Calu3 (cell line): Measurements from ENCODE around the gene PI3. TPM values are rescaled to one million over a fixed set of nuclear protein-coding genes. Genes with fewer than 3 reads are reported as not detected.
A peak's percentile ranks its signal among the peaks of the same experiment; 100 is the strongest.

Source experiments
- BruUV-seq: library from RNA; stranded (reverse); fragments of 400-500 nt; replicated peaks from 2 replicates; lab custom pipeline; 2021; lab: Mats Ljungman, UMichigan
- CTCF ChIA-PET: fragments of 300-600 bp; sonication (Branson Sonifier 250); formaldehyde crosslinking; loops from one replicate; lab custom pipeline; 2022; ENCODE audit warnings: antibody characterized with exemption; lab: Charles Lee
- DNase-seq: peaks from one replicate; pipeline ENCODE4 v3.0.0; 2022
- H3K27ac Mint-ChIP-seq: one replicate; pipeline ENCODE4 v1.8.0; 2022; ENCODE audit warnings: mixed read lengths; ENCODE audit not compliant: unreplicated experiment
- H3K27me3 Mint-ChIP-seq: one replicate; pipeline ENCODE4 v1.8.0; 2022; ENCODE audit warnings: mixed read lengths; ENCODE audit not compliant: unreplicated experiment
- H3K36me3 Mint-ChIP-seq: one replicate; pipeline ENCODE4 v1.8.0; 2022; ENCODE audit warnings: mild to moderate bottlenecking, moderate library complexity, mixed read lengths; ENCODE audit not compliant: insufficient read depth, unreplicated experiment
- H3K4me1 Mint-ChIP-seq: one replicate; pipeline ENCODE4 v1.8.0; 2022; ENCODE audit warnings: mild to moderate bottlenecking, low read depth, mixed read lengths; ENCODE audit not compliant: unreplicated experiment
- H3K4me3 Mint-ChIP-seq: one replicate; pipeline ENCODE4 v1.8.0; 2022; ENCODE audit warnings: mild to moderate bottlenecking, low read depth, moderate library complexity, mixed read lengths; ENCODE audit not compliant: unreplicated experiment
- H3K9me3 Mint-ChIP-seq: one replicate; pipeline ENCODE4 v1.8.0; 2022; ENCODE audit warnings: low read depth, mixed read lengths; ENCODE audit not compliant: unreplicated experiment
- CTCF ChIP-seq: fragments of 200-600 bp; IDR thresholded peaks from one replicate; pipeline ENCODE4 v1.8.0; 2022; ENCODE audit warnings: antibody characterized with exemption; ENCODE audit not compliant: unreplicated experiment
- intact Hi-C: fragments of 100-400 bp; cut with micrococcal nuclease; formaldehyde crosslinking; loops from one replicate; pipeline ENCODE4 v1.10.0; 2022; ENCODE audit not compliant: unreplicated experiment
- total RNA-seq: library from RNA; stranded (reverse); gene quantifications from 2 replicates; pipeline ENCODE4 v1.2.3, GENCODE V29; 2022

Gene PI3
- total RNA-seq, 1 experiment from 2014 or later = 52.0 TPM

GRCh38 chr20:45183084-45183483 lies 8.4 kb downstream of the PI3 start:
- intact Hi-C loops = no loop called here
- Mint-ChIP-seq H3K9me3 (no peaks in the 10 kb centered on the region), H3K4me1 (peaks cover 41% of the 10 kb centered on the region), H3K4me3 (no peak overlapping the region), H3K36me3 (no peaks in the 10 kb centered on the region), H3K27ac (peak overlapping the region; percentile 18), H3K27me3 (peaks cover 8% of the 10 kb centered on the region)
- TF ChIP-seq CTCF = no peak
- no peak for DNase-seq
- CTCF ChIA-PET = interaction anchor here (1.0 kb wide), 1 partner anchor 46 kb away, joined by 3 read pairs; no protein-coding TSS in a partner anchor
- BruUV-seq = no TSS peak

GRCh38 chr20:45187693-45188092 lies 13.0 kb downstream of the PI3 start:
- Mint-ChIP-seq H3K4me3 (no peak overlapping the region), H3K9me3 (no peaks in the 10 kb centered on the region), H3K4me1 (peaks cover 18% of the 10 kb centered on the region), H3K27me3 (peaks cover 31% of the 10 kb centered on the region), H3K36me3 (no peaks in the 10 kb centered on the region), H3K27ac (no peak overlapping the region)
- DNase-seq = no peak
- no TSS peak for BruUV-seq
- CTCF ChIA-PET = interaction anchor here (0.6 to 1.5 kb wide), 4 partner anchors 11 to 348 kb away, joined by 3 to 5 read pairs (median 3); no protein-coding TSS in a partner anchor
- peak; percentile 17 for TF ChIP-seq CTCF
- intact Hi-C loops = no loop called here

GRCh38 chr20:45189067-45189609 lies 14.4 kb downstream of the PI3 start:
- no TSS peak for BruUV-seq
- Mint-ChIP-seq H3K27ac (no peak overlapping the region), H3K27me3 (peaks cover 46% of the 10 kb centered on the region), H3K9me3 (no peaks in the 10 kb centered on the region), H3K4me1 (peaks cover 13% of the 10 kb centered on the region), H3K4me3 (no peak overlapping the region), H3K36me3 (no peaks in the 10 kb centered on the region)
- CTCF ChIA-PET = interaction anchor here (1.5 kb wide), 1 partner anchor 13 kb away, joined by 3 read pairs; no protein-coding TSS in a partner anchor
- intact Hi-C loops = no loop called here
- no peak for DNase-seq
- no peak for TF ChIP-seq CTCF

GRCh38 chr20:45189861-45190260 lies 15.2 kb downstream of the PI3 start:
- CTCF ChIA-PET = no interaction called here
- TF ChIP-seq CTCF = no peak
- no peak overlapping the region for H3K4me3 Mint-ChIP-seq
- no peaks in the 10 kb centered on the region for H3K9me3 Mint-ChIP-seq
- H3K4me1 Mint-ChIP-seq = peaks cover 6% of the 10 kb centered on the region
- BruUV-seq = no TSS peak
- peaks cover 48% of the 10 kb centered on the region for H3K27me3 Mint-ChIP-seq
- intact Hi-C loops = no loop called here
- no peaks in the 10 kb centered on the region for H3K36me3 Mint-ChIP-seq
- DNase-seq = no peak
- no peak overlapping the region for H3K27ac Mint-ChIP-seq
